ENCODE measurements around the gene TEX261. TPM values are rescaled to one million over a fixed set of nuclear protein-coding genes. Genes with fewer than 3 reads are reported as not detected.
A peak's percentile ranks its signal among the peaks of the same experiment; 100 is the strongest.

Gene TEX261
- total RNA-seq, 1 experiment from 2014 or later, result 55.3 TPM

GRCh38 chr2:70947556-70948184 is 47.0 kb downstream of the TEX261 start:
- in situ Hi-C loops (cut with HindIII; ENCODE audit: low pct_unique_long_range_greater_than_20kb, low sequenced_read_pairs), result no loop called here
- peak; percentile 54 for DNase-seq (ENCODE audit: low read depth, low spot score)

- in situ Hi-C loops (cut with HindIII; ENCODE audit: low pct_unique_long_range_greater_than_20kb, low sequenced_read_pairs), result no loop called here
Observed at GRCh38 chr2:70946832-70947442, 47.7 kb downstream of the TEX261 start.

GRCh38 chr2:70944111-70944690 is 50.5 kb downstream of the TEX261 start:
- DNase-seq (ENCODE audit: low read depth, low spot score), result no peak
- in situ Hi-C loops (cut with HindIII; ENCODE audit: low pct_unique_long_range_greater_than_20kb, low sequenced_read_pairs), result no loop called here

More at GRCh38 chr2:70946832-70947442, 47.7 kb downstream of the TEX261 start:
- DNase-seq (ENCODE audit: low read depth, low spot score), result peak; percentile 85

GRCh38 chr2:70943205-70943871 is 51.3 kb downstream of the TEX261 start:
- in situ Hi-C loops (cut with HindIII; ENCODE audit: low pct_unique_long_range_greater_than_20kb, low sequenced_read_pairs), result no loop called here
- no peak for DNase-seq (ENCODE audit: low read depth, low spot score)

GRCh38 chr2:70942396-70943204 is 52.1 kb downstream of the TEX261 start:
- DNase-seq (ENCODE audit: low read depth, low spot score), result no peak
- in situ Hi-C loops (cut with HindIII; ENCODE audit: low pct_unique_long_range_greater_than_20kb, low sequenced_read_pairs), result no loop called here

GRCh38 chr2:70941701-70942100 is 53.0 kb downstream of the TEX261 start:
- no peak for DNase-seq (ENCODE audit: low read depth, low spot score)
- in situ Hi-C loops (cut with HindIII; ENCODE audit: low pct_unique_long_range_greater_than_20kb, low sequenced_read_pairs), result no loop called here

GRCh38 chr2:70941186-70941585 is 53.5 kb downstream of the TEX261 start:
- in situ Hi-C loops (cut with HindIII; ENCODE audit: low pct_unique_long_range_greater_than_20kb, low sequenced_read_pairs), result no loop called here
- no peak for DNase-seq (ENCODE audit: low read depth, low spot score)

GRCh38 chr2:70939839-70940580 is 54.7 kb downstream of the TEX261 start:
- in situ Hi-C loops (cut with HindIII; ENCODE audit: low pct_unique_long_range_greater_than_20kb, low sequenced_read_pairs), result no loop called here

GRCh38 chr2:70939001-70939838 is 55.5 kb downstream of the TEX261 start:
- in situ Hi-C loops (cut with HindIII; ENCODE audit: low pct_unique_long_range_greater_than_20kb, low sequenced_read_pairs), result no loop called here
- no peak for DNase-seq (ENCODE audit: low read depth, low spot score)

More at GRCh38 chr2:70939839-70940580, 54.7 kb downstream of the TEX261 start:
- no peak for DNase-seq (ENCODE audit: low read depth, low spot score)

GRCh38 chr2:70938586-70938950 is 56.1 kb downstream of the TEX261 start:
- DNase-seq (ENCODE audit: low read depth, low spot score), result no peak
- in situ Hi-C loops (cut with HindIII; ENCODE audit: low pct_unique_long_range_greater_than_20kb, low sequenced_read_pairs), result no loop called here

GRCh38 chr2:70937866-70938585 is 56.6 kb downstream of the TEX261 start:
- DNase-seq (ENCODE audit: low read depth, low spot score), result no peak
- in situ Hi-C loops (cut with HindIII; ENCODE audit: low pct_unique_long_range_greater_than_20kb, low sequenced_read_pairs), result no loop called here

GRCh38 chr2:70936979-70937811 is 57.5 kb downstream of the TEX261 start:
- in situ Hi-C loops (cut with HindIII; ENCODE audit: low pct_unique_long_range_greater_than_20kb, low sequenced_read_pairs), result no loop called here
- DNase-seq (ENCODE audit: low read depth, low spot score), result no peak

GRCh38 chr2:70936165-70936978 is 58.3 kb downstream of the TEX261 start:
- no peak for DNase-seq (ENCODE audit: low read depth, low spot score)
- in situ Hi-C loops (cut with HindIII; ENCODE audit: low pct_unique_long_range_greater_than_20kb, low sequenced_read_pairs), result no loop called here

All from SK-MEL-5 (cell line).